WTC11 (cell line): Measurements from ENCODE around the gene GALNT2. TPM values are rescaled to one million over a fixed set of nuclear protein-coding genes. Genes with fewer than 3 reads are reported as not detected.

Experiments
- ATAC-seq: fragments of 200-7000 bp; cut with Tn5 transposase; 2 replicates; pipeline ENCODE4 v1.10.0; 2021; ENCODE audit warnings: mild to moderate bottlenecking, moderate library complexity
- CTCF ChIA-PET: fragments of 300-600 bp; sonication (Branson Sonifier 250); formaldehyde crosslinking; loops from one replicate; lab custom pipeline; 2021; ENCODE audit warnings: antibody characterized with exemption; lab: Charles Lee
- POLR2A ChIA-PET: fragments of 350-600 bp; sonication (Branson Sonifier 250); formaldehyde crosslinking; loops from one replicate; lab custom pipeline; 2021; ENCODE audit warnings: antibody characterized with exemption; lab: Charles Lee
- DNase-seq: peaks from one replicate; pipeline ENCODE4 v3.0.0; 2021; ENCODE audit warnings: low spot score
- H3K27ac Mint-ChIP-seq: 2 replicates; pipeline ENCODE4 v1.8.0; 2021; ENCODE audit warnings: mixed read lengths
- H3K27me3 Mint-ChIP-seq: 2 replicates; pipeline ENCODE4 v1.8.0; 2021; ENCODE audit warnings: low read depth, mild to moderate bottlenecking, moderate library complexity, mixed read lengths
- H3K36me3 Mint-ChIP-seq: 2 replicates; pipeline ENCODE4 v1.8.0; 2021; ENCODE audit warnings: mixed read lengths
- H3K4me1 Mint-ChIP-seq: 2 replicates; pipeline ENCODE4 v1.8.0; 2022; ENCODE audit warnings: mixed read lengths
- H3K4me3 Mint-ChIP-seq: 2 replicates; pipeline ENCODE4 v1.8.0; 2021; ENCODE audit warnings: mild to moderate bottlenecking, moderate library complexity, mixed read lengths
- H3K9me3 Mint-ChIP-seq: 2 replicates; pipeline ENCODE4 v1.8.0; 2021; ENCODE audit warnings: mixed read lengths
- ATF6 ChIP-seq: sonication (generic); formaldehyde crosslinking; IDR thresholded peaks from 2 replicates; pipeline ENCODE4 v1.8.1; 2023; ENCODE audit warnings: mild to moderate bottlenecking, missing genetic modification reagents
- CBFB ChIP-seq: sonication (generic); formaldehyde crosslinking; IDR thresholded peaks from 2 replicates; pipeline ENCODE4 v1.8.1; 2022; ENCODE audit warnings: mild to moderate bottlenecking, low read depth, missing genetic modification reagents
- CREB1 ChIP-seq: sonication (generic); formaldehyde crosslinking; IDR thresholded peaks from 2 replicates; pipeline ENCODE4 v1.8.0; 2023; ENCODE audit warnings: mild to moderate bottlenecking, missing genetic modification reagents
- CREM ChIP-seq: sonication (generic); formaldehyde crosslinking; IDR thresholded peaks from 2 replicates; pipeline ENCODE4 v1.8.1; 2022; ENCODE audit warnings: mild to moderate bottlenecking, missing genetic modification reagents, moderate library complexity
- CTCF ChIP-seq: fragments of 200-600 bp; IDR thresholded peaks from 2 replicates; pipeline ENCODE4 v1.8.0; 2022; ENCODE audit warnings: antibody characterized with exemption
- E2F1 ChIP-seq: sonication (generic); formaldehyde crosslinking; IDR thresholded peaks from 2 replicates; pipeline ENCODE4 v1.8.0; 2022; ENCODE audit warnings: mild to moderate bottlenecking, missing genetic modification reagents
- E2F5 ChIP-seq: sonication (generic); formaldehyde crosslinking; IDR thresholded peaks from 2 replicates; pipeline ENCODE4 v1.8.1; 2022; ENCODE audit warnings: mild to moderate bottlenecking, moderate library complexity, missing genetic modification reagents
- ELF4 ChIP-seq: sonication (generic); formaldehyde crosslinking; IDR thresholded peaks from 2 replicates; pipeline ENCODE4 v1.8.1; 2022; ENCODE audit warnings: low read depth, mild to moderate bottlenecking, moderate library complexity, missing genetic modification reagents
- ERG ChIP-seq: fragments of 250-450 bp; sonication (Bioruptor Pico); IDR thresholded peaks from 2 replicates; pipeline ENCODE4 v1.8.0; 2021; ENCODE audit warnings: mild to moderate bottlenecking
- FOXJ3 ChIP-seq: sonication (generic); formaldehyde crosslinking; IDR thresholded peaks from 2 replicates; pipeline ENCODE4 v1.9.0; 2021; ENCODE audit warnings: missing genetic modification reagents, mild to moderate bottlenecking, borderline replicate concordance
- FOXP4 ChIP-seq: sonication (generic); formaldehyde crosslinking; IDR thresholded peaks from 2 replicates; pipeline ENCODE4 v1.8.0; 2022; ENCODE audit warnings: mild to moderate bottlenecking, missing genetic modification reagents
- GTF2I ChIP-seq: fragments of 250-450 bp; sonication (Bioruptor Pico); conservative IDR thresholded peaks from 2 replicates; pipeline ENCODE4 v1.4.0; 2021; ENCODE audit warnings: mild to moderate bottlenecking
- HMGA2 ChIP-seq: fragments of 250-450 bp; sonication (Bioruptor Pico); IDR thresholded peaks from 2 replicates; pipeline ENCODE4 v1.4.0; 2021; ENCODE audit warnings: mild to moderate bottlenecking, moderate library complexity
- JAZF1 ChIP-seq: fragments of 250-450 bp; sonication (Bioruptor Pico); IDR thresholded peaks from 2 replicates; pipeline ENCODE4 v1.9.0; 2021; ENCODE audit warnings: moderate library complexity, mild to moderate bottlenecking, inconsistent platforms
- MLX ChIP-seq: sonication (generic); formaldehyde crosslinking; IDR thresholded peaks from 2 replicates; pipeline ENCODE4 v1.8.1; 2023; ENCODE audit warnings: mild to moderate bottlenecking, missing genetic modification reagents, moderate library complexity
- NFATC4 ChIP-seq: fragments of 250-450 bp; sonication (Bioruptor Pico); IDR thresholded peaks from 2 replicates; pipeline ENCODE4 v1.9.0; 2021; ENCODE audit warnings: mild to moderate bottlenecking
- SMAD3 ChIP-seq: sonication (generic); formaldehyde crosslinking; IDR thresholded peaks from 2 replicates; pipeline ENCODE4 v1.8.0; 2022; ENCODE audit warnings: missing genetic modification reagents, mild to moderate bottlenecking, borderline replicate concordance
- SMAD4 ChIP-seq: sonication (generic); formaldehyde crosslinking; IDR thresholded peaks from 2 replicates; pipeline ENCODE4 v1.8.0; 2022; ENCODE audit warnings: mild to moderate bottlenecking, missing genetic modification reagents
- SP1 ChIP-seq: sonication (generic); formaldehyde crosslinking; conservative IDR thresholded peaks from 2 replicates; pipeline ENCODE4 v1.8.1; 2022; ENCODE audit warnings: missing genetic modification reagents
- USF1 ChIP-seq: sonication (generic); formaldehyde crosslinking; IDR thresholded peaks from 2 replicates; pipeline ENCODE4 v1.8.0; 2022; ENCODE audit warnings: mild to moderate bottlenecking, missing genetic modification reagents
- ZBTB43 ChIP-seq: sonication (generic); formaldehyde crosslinking; IDR thresholded peaks from 2 replicates; pipeline ENCODE4 v1.8.1; 2023; ENCODE audit warnings: mild to moderate bottlenecking, missing genetic modification reagents
- ZNF138 ChIP-seq: sonication (generic); formaldehyde crosslinking; conservative IDR thresholded peaks from 2 replicates; pipeline ENCODE4 v1.8.1; 2022; ENCODE audit warnings: mild to moderate bottlenecking, moderate library complexity, missing genetic modification reagents
- ZNF219 ChIP-seq: sonication (generic); formaldehyde crosslinking; IDR thresholded peaks from 2 replicates; pipeline ENCODE4 v1.8.0; 2023; ENCODE audit warnings: missing genetic modification reagents, mild to moderate bottlenecking, borderline replicate concordance
- ZNF263 ChIP-seq: sonication (generic); formaldehyde crosslinking; IDR thresholded peaks from 2 replicates; pipeline ENCODE4 v1.8.1; 2022; ENCODE audit warnings: low read depth, mild to moderate bottlenecking, moderate library complexity, missing genetic modification reagents
- ZNF671 ChIP-seq: fragments of 250-450 bp; sonication (Bioruptor Pico); IDR thresholded peaks from 2 replicates; pipeline ENCODE4 v1.8.0; 2021; ENCODE audit warnings: mild to moderate bottlenecking
- total RNA-seq: library from RNA; stranded (reverse); gene quantifications from 3 replicates; pipeline ENCODE4 v1.2.3, GENCODE V29; 2021

The GALNT2 gene
- total RNA-seq, 1 experiment from 2014 or later: 74.8 TPM

GRCh38 chr1:230072296-230072695 lies 5.3 kb downstream of the GALNT2 start:
- no peaks in the 10 kb centered on the region for H3K9me3 Mint-ChIP-seq
- H3K36me3 Mint-ChIP-seq: no peaks in the 10 kb centered on the region; the same call in 1 of the 2 replicates
- peaks cover 12% of the 10 kb centered on the region for H3K27me3 Mint-ChIP-seq
- ATAC-seq (no peak), DNase-seq (no peak)
- POLR2A ChIA-PET: no interaction called here
- no peak overlapping the region for H3K4me3 Mint-ChIP-seq
- no peak for TF ChIP-seq ERG (CRISPR knock-in tag)
- TF ChIP-seq E2F5 (CRISPR knock-in tag): no peak
- no peak for TF ChIP-seq USF1 (CRISPR knock-in tag)
- TF ChIP-seq JAZF1 (CRISPR knock-in tag): no peak
- no peak for TF ChIP-seq ZNF671 (CRISPR knock-in tag)
- no peak for TF ChIP-seq CREB1 (CRISPR knock-in tag)
- TF ChIP-seq SMAD4 (CRISPR knock-in tag): no peak
- TF ChIP-seq ATF6 (CRISPR knock-in tag): no peak
- TF ChIP-seq FOXJ3: no peak
- TF ChIP-seq E2F1: no peak
- CTCF ChIA-PET: no interaction called here
- no peak overlapping the region for H3K27ac Mint-ChIP-seq
- H3K4me1 Mint-ChIP-seq: peaks cover 63% of the 10 kb centered on the region

- peaks cover 67% of the 10 kb centered on the region for H3K4me1 Mint-ChIP-seq
- H3K4me3 Mint-ChIP-seq: no peak overlapping the region
- POLR2A ChIA-PET: no interaction called here
- no peaks in the 10 kb centered on the region; the same call in 1 of the 2 replicates for H3K36me3 Mint-ChIP-seq
- DNase-seq: no peak
- H3K27me3 Mint-ChIP-seq: peaks cover 12% of the 10 kb centered on the region
- no peak overlapping the region for H3K27ac Mint-ChIP-seq
- no peaks in the 10 kb centered on the region for H3K9me3 Mint-ChIP-seq
- no peak for ATAC-seq
- CTCF ChIA-PET: no interaction called here
- no peak for TF ChIP-seq ELF4 (CRISPR knock-in tag)
- TF ChIP-seq SMAD4 (CRISPR knock-in tag): no peak
- no peak for TF ChIP-seq FOXP4 (CRISPR knock-in tag)
- no peak for TF ChIP-seq CREM
- no peak for TF ChIP-seq NFATC4 (CRISPR knock-in tag)
- no peak for TF ChIP-seq SP1 (CRISPR knock-in tag)
- TF ChIP-seq CTCF: no peak
- no peak for TF ChIP-seq CREB1 (CRISPR knock-in tag)
- TF ChIP-seq MLX (CRISPR knock-in tag): no peak
- no peak for TF ChIP-seq ZNF219 (CRISPR knock-in tag)
- TF ChIP-seq ZNF263 (CRISPR knock-in tag): no peak
- TF ChIP-seq SMAD3 (CRISPR knock-in tag): no peak
- TF ChIP-seq CBFB (CRISPR knock-in tag): no peak
- no peak for TF ChIP-seq ZNF138 (CRISPR knock-in tag)
- no peak for TF ChIP-seq GTF2I (CRISPR knock-in tag)
- TF ChIP-seq ZBTB43 (CRISPR knock-in tag): no peak
- TF ChIP-seq HMGA2 (CRISPR knock-in tag): no peak
Observed at GRCh38 chr1:230072866-230073265, 5.8 kb downstream of the GALNT2 start.
